H1 (cell line): ENCODE results near the gene EPB41L4A. TPM values are rescaled to one million over a fixed set of nuclear protein-coding genes. Genes with fewer than 3 reads are reported as not detected.

Experiments
- CTCF ChIA-PET: fragments of 300-600 bp; sonication (Branson Sonifier 250); formaldehyde crosslinking; loops from one replicate; lab custom pipeline; 2021; ENCODE audit not compliant: partially characterized antibody; lab: Charles Lee
- POLR2A ChIA-PET: fragments of 300-600 bp; sonication (Branson Sonifier 250); formaldehyde crosslinking; loops from one replicate; lab custom pipeline; 2021; ENCODE audit warnings: inconsistent platforms; ENCODE audit not compliant: partially characterized antibody; lab: Charles Lee
- DNase-seq, 2 experiments: peaks; one replicate each; pipeline versions ENCODE4 v3.0.0 to v3.0.0-alpha.2; 2010 to 2022; ENCODE audit warnings: low spot score in 2 of 2, low read depth in 1 of 2, mixed read lengths in 1 of 2
- FAIRE-seq: peaks from 2 replicates; lab custom pipeline; 2011; peaks lifted over from hg19 to GRCh38; lab: Jason Lieb, UNC
- H2AFZ ChIP-seq: 2 replicates; pipeline ENCODE4 v1.8.1; 2012; ENCODE audit warnings: low read length, inconsistent platforms
- H2AK5ac ChIP-seq: 2 replicates; pipeline ENCODE4 v1.6.1; 2013; ENCODE audit warnings: low read depth, low read length
- H2BK120ac ChIP-seq: replicated peaks from 2 replicates; pipeline ENCODE3; 2013; ENCODE audit warnings: low read depth, low read length, inconsistent platforms
- H2BK12ac ChIP-seq: 2 replicates; pipeline ENCODE4 v1.6.1; 2013; ENCODE audit warnings: low read depth, low read length
- H2BK15ac ChIP-seq: 2 replicates; pipeline ENCODE4 v1.6.1; 2013; ENCODE audit warnings: low read length
- H2BK20ac ChIP-seq: 2 replicates; pipeline ENCODE4 v1.6.1; 2013; ENCODE audit warnings: low read length
- H2BK5ac ChIP-seq: 2 replicates; pipeline ENCODE4 v1.6.1; 2013; ENCODE audit warnings: low read depth, low read length
- H3K14ac ChIP-seq: 2 replicates; pipeline ENCODE4 v1.6.1; 2013; ENCODE audit warnings: inconsistent platforms; ENCODE audit not compliant: insufficient read length
- H3K18ac ChIP-seq: 2 replicates; pipeline ENCODE4 v1.6.1; 2013; ENCODE audit warnings: low read length; ENCODE audit errors: extremely low read depth
- H3K23ac ChIP-seq: 2 replicates; pipeline ENCODE4 v1.6.1; 2013; ENCODE audit warnings: inconsistent platforms; ENCODE audit not compliant: insufficient read length
- H3K23me2 ChIP-seq: 2 replicates; pipeline ENCODE4 v1.6.1; 2013; ENCODE audit warnings: low read depth, low read length
- H3K27ac ChIP-seq: 2 replicates; pipeline ENCODE4 v1.6.1; 2011; ENCODE audit warnings: low read depth, low read length, inconsistent platforms
- H3K27me3 ChIP-seq, 4 experiments: replicated peaks in 1 of 4; 1 replicate in 1 of 4; 2 replicates in 3 of 4; pipeline versions ENCODE4 v1.6.1 to v1.8.1; 2011 to 2013; ENCODE audit warnings: low read length in 3 of 4, mild to moderate bottlenecking in 3 of 4, inconsistent platforms in 2 of 4, mixed read lengths in 2 of 4, moderate library complexity in 1 of 4; ENCODE audit not compliant: control insufficient read depth in 3 of 4, insufficient read depth in 3 of 4; ENCODE audit errors: extremely low read depth in 1 of 4
- H3K36me3 ChIP-seq, 4 experiments: 2 replicates each; pipeline versions ENCODE4 v1.6.1 to v1.8.1; 2011 to 2013; ENCODE audit warnings: mild to moderate bottlenecking in 4 of 4, low read length in 3 of 4, moderate library complexity in 2 of 4, control low read depth in 1 of 4, inconsistent platforms in 1 of 4; ENCODE audit not compliant: insufficient read depth in 4 of 4, control insufficient read depth in 2 of 4
- H3K4ac ChIP-seq: replicated peaks from 2 replicates; pipeline ENCODE3; 2013; ENCODE audit warnings: low read length, low read depth, mixed read lengths, inconsistent platforms; ENCODE audit not compliant: insufficient read length
- H3K4me1 ChIP-seq, 4 experiments: replicated peaks in 1 of 4; 1 replicate in 1 of 4; 2 replicates in 3 of 4; pipeline versions ENCODE4 v1.6.1 to v1.8.1; 2011 to 2013; ENCODE audit warnings: low read length in 3 of 4, inconsistent platforms in 2 of 4, mixed read lengths in 1 of 4; ENCODE audit not compliant: insufficient read depth in 4 of 4, control insufficient read depth in 3 of 4
- H3K4me2 ChIP-seq, 2 experiments: 2 replicates each; pipeline versions ENCODE4 v1.6.1 to v1.8.1; 2011 to 2013; ENCODE audit warnings: low read depth in 2 of 2, low read length in 2 of 2, control low read depth in 1 of 2, inconsistent platforms in 1 of 2, mild to moderate bottlenecking in 1 of 2; ENCODE audit not compliant: insufficient read depth in 1 of 2
- H3K4me3 ChIP-seq, 4 experiments: fragments of 200-600, 300-600 bp in 1 of 4; sonication (generic), shearing (Covaris generic), sonication (Bioruptor Twin) in 1 of 4; 2 replicates each; pipeline versions ENCODE4 v1.5.1 to v1.8.1; 2011 to 2016; ENCODE audit warnings: low read length in 4 of 4, low read depth in 3 of 4, control low read depth in 2 of 4, inconsistent platforms in 2 of 4, mild to moderate bottlenecking in 2 of 4, mixed read lengths in 1 of 4, moderate library complexity in 1 of 4; ENCODE audit not compliant: insufficient read depth in 2 of 4; ENCODE audit errors: extremely low read depth in 1 of 4
- H3K56ac ChIP-seq: replicated peaks from 2 replicates; pipeline ENCODE3; 2013; ENCODE audit warnings: low read depth, mild to moderate bottlenecking, mixed read lengths, low read length, inconsistent platforms; ENCODE audit not compliant: insufficient read length
- H3K79me1 ChIP-seq: 2 replicates; pipeline ENCODE4 v1.6.1; 2013; ENCODE audit warnings: low read depth, low read length, control low read depth
- H3K79me2 ChIP-seq, 2 experiments: 2 replicates each; pipeline versions ENCODE4 v1.6.1 to v1.8.1; 2012 to 2013; ENCODE audit warnings: low read length in 2 of 2, mild to moderate bottlenecking in 2 of 2, inconsistent platforms in 1 of 2; ENCODE audit not compliant: insufficient read depth in 2 of 2, control insufficient read depth in 1 of 2
- H3K9ac ChIP-seq, 4 experiments: replicated peaks in 1 of 4; 1 replicate in 1 of 4; 2 replicates in 3 of 4; pipeline versions ENCODE4 v1.6.1 to v1.8.1; 2011 to 2013; ENCODE audit warnings: low read depth in 3 of 4, low read length in 3 of 4, control low read depth in 2 of 4, mild to moderate bottlenecking in 2 of 4, moderate library complexity in 2 of 4, inconsistent platforms in 1 of 4; ENCODE audit errors: extremely low read depth in 1 of 4
- H3K9me3 ChIP-seq, 2 experiments: 2 replicates each; pipeline versions ENCODE4 v1.6.1 to v1.8.1; 2012 to 2013; ENCODE audit warnings: mild to moderate bottlenecking in 2 of 2, moderate library complexity in 2 of 2, control low read depth in 1 of 2, inconsistent platforms in 1 of 2, low read depth in 1 of 2, low read length in 1 of 2, mixed read lengths in 1 of 2; ENCODE audit not compliant: insufficient read depth in 2 of 2
- H4K20me1 ChIP-seq, 2 experiments: replicated peaks in 1 of 2; 2 replicates each; pipeline versions ENCODE3 to v1.8.1; 2011 to 2013; ENCODE audit warnings: inconsistent platforms in 2 of 2, low read length in 2 of 2, mild to moderate bottlenecking in 1 of 2; ENCODE audit not compliant: insufficient read depth in 2 of 2, control insufficient read depth in 1 of 2
- H4K5ac ChIP-seq: 2 replicates; pipeline ENCODE4 v1.6.1; 2013; ENCODE audit warnings: low read length, low read depth, mixed read lengths, inconsistent platforms; ENCODE audit not compliant: insufficient read length
- H4K8ac ChIP-seq: 2 replicates; pipeline ENCODE4 v1.8.0; 2013; ENCODE audit warnings: mild to moderate bottlenecking, moderate library complexity, low read length, inconsistent platforms; ENCODE audit not compliant: insufficient read depth; ENCODE audit errors: extremely low read depth
- H4K91ac ChIP-seq: replicated peaks from 2 replicates; pipeline ENCODE3; 2013; ENCODE audit warnings: low read length, mixed read lengths, inconsistent platforms; ENCODE audit not compliant: insufficient read length
- E2F6 ChIP-seq: IDR thresholded peaks from 2 replicates; pipeline ENCODE4 v1.6.1; 2012; ENCODE audit warnings: inconsistent platforms
- EGR1 ChIP-seq: IDR thresholded peaks from 2 replicates; pipeline ENCODE4 v1.6.1; 2011; ENCODE audit warnings: low read depth, low read length, borderline replicate concordance
- GABPA ChIP-seq: IDR thresholded peaks from 2 replicates; pipeline ENCODE4 v1.6.1; 2011; ENCODE audit warnings: mild to moderate bottlenecking, low read length, moderate library complexity, borderline replicate concordance; ENCODE audit not compliant: insufficient read depth
- RAD21 ChIP-seq, 2 experiments: IDR thresholded peaks in 1 of 2; conservative IDR thresholded peaks in 1 of 2; 2 replicates each; pipeline ENCODE4 v1.6.1; 2011; ENCODE audit warnings: low read depth in 2 of 2, low read length in 2 of 2, improper control_type of control experiment in 1 of 2, inconsistent platforms in 1 of 2, mild to moderate bottlenecking in 1 of 2, moderate library complexity in 1 of 2
- WGBS, 2 experiments: shearing (Covaris generic) in 1 of 2; methylation state at CpG; one replicate each; pipeline versions ENCODE4 v1.1.6 to v1.1.7; 2013 to 2015; ENCODE audit warnings: low lambda C conversion rate in 2 of 2, mixed read lengths in 2 of 2, inconsistent platforms in 1 of 2, low coverage in 1 of 2, missing lambda C conversion rate in 1 of 2; ENCODE audit not compliant: insufficient replicate concordance in 2 of 2, insufficient coverage in 1 of 2, insufficient read length in 1 of 2; ENCODE audit errors: extremely low coverage in 1 of 2, missing lambda C conversion rate in 1 of 2; 5-methylcytosine and 5-hydroxymethylcytosine counted together
- polyA plus RNA-seq, 7 experiments: library from polyadenylated mRNA; depleted of rRNA in 3 of 7; stranded (reverse) in 5 of 7; unstranded in 2 of 7; fragments of >200 nt in 5 of 7; fragments of 200-250 nt in 2 of 7; gene quantifications; 1 replicate in 5 of 7; 2 replicates in 1 of 7; 4 replicates in 1 of 7; pipeline versions ENCODE4 v1.2.1 to v1.2.3, GENCODE V29; 2011 to 2013; ENCODE audit warnings: missing spikeins in 2 of 7, mixed read lengths in 2 of 7
- total RNA-seq: library from RNA; stranded (reverse); fragmentation: NEBNext Ultra II Directional; extraction: Animal tissue kit (Norgen Biotek cat#: 25700); gene quantifications from 2 replicates; pipeline ENCODE4 v1.2.1, GENCODE V29; 2021

The EPB41L4A gene
- total and polyA plus RNA-seq, 2 of the 8 experiments (the other 6 are each of a cell fraction or from before 2014, with no cell fraction given), result 1.6 to 4.6 TPM

- 93% methylated on average over 3 of the region's 3 CpGs; no CpG with 5 or more reads in 1 of the 2 experiments for WGBS, 2 experiments
- H3K79me2 ChIP-seq, result no peaks in the 10 kb centered on the region
- no peak overlapping the region for H4K5ac ChIP-seq
- H3K9ac ChIP-seq, result no peak overlapping the region
- H2BK5ac ChIP-seq, result no peak overlapping the region
- H4K8ac ChIP-seq, result no peak overlapping the region
- H3K4me3 ChIP-seq, result no peak overlapping the region
- H2BK120ac ChIP-seq, result no peak overlapping the region
- DNase-seq, result no peak
- H4K20me1 ChIP-seq, result no peaks in the 10 kb centered on the region
- H2BK15ac ChIP-seq, result no peak overlapping the region
- no peak overlapping the region; the same call in 1 of the 2 replicates for H2BK20ac ChIP-seq
- no peak overlapping the region for H3K18ac ChIP-seq
- FAIRE-seq, result no peak
- ChIA-PET CTCF (interaction anchor here (0.6 to 1.8 kb wide), 2 partner anchors 16 to 1788 kb away, joined by 3 to 4 read pairs; no protein-coding TSS in a partner anchor), POLR2A (no interaction called here)
- H2AFZ ChIP-seq, result no peak overlapping the region
- H2BK12ac ChIP-seq, result no peak overlapping the region
- no peak overlapping the region for H2AK5ac ChIP-seq
- H3K4ac ChIP-seq, result no peak overlapping the region
- H3K56ac ChIP-seq, result no peak overlapping the region
- no peak overlapping the region for H3K23ac ChIP-seq
- H3K27ac ChIP-seq, result no peak overlapping the region
- no peaks in the 10 kb centered on the region for H3K9me3 ChIP-seq
- no peak overlapping the region for H3K14ac ChIP-seq
- H3K36me3 ChIP-seq, result no peaks in the 10 kb centered on the region
- H4K91ac ChIP-seq, result no peak overlapping the region
- no peaks in the 10 kb centered on the region for H3K23me2 ChIP-seq
- H3K4me2 ChIP-seq, result no peak overlapping the region
- H3K27me3 ChIP-seq, result no peaks in the 10 kb centered on the region
- no peaks in the 10 kb centered on the region for H3K79me1 ChIP-seq
- H3K4me1 ChIP-seq, result no peaks in the 10 kb centered on the region
- TF ChIP-seq E2F6, result no peak
- TF ChIP-seq RAD21 (IDR thresholded peaks at IDR 0.05 in 1 of 2, conservative IDR thresholded peaks at IDR 0.05 in 1 of 2; ENCODE audit: low read depth in 2 of 2, low read length in 2 of 2), result no peak
- TF ChIP-seq EGR1, result no peak
- TF ChIP-seq GABPA, result no peak
These were observed 297.8 kb downstream of the EPB41L4A start for GRCh38 chr5:112121258-112121657.
